HFFc6 (cell line): Measurements from ENCODE around the gene CHST4. TPM values are rescaled to one million over a fixed set of nuclear protein-coding genes. Genes with fewer than 3 reads are reported as not detected.

Source experiments
- DNase-seq: peaks from one replicate; pipeline ENCODE4 v3.0.0-alpha.2; 2018
- H3K27ac Mint-ChIP-seq: 2 replicates; pipeline ENCODE4 v1.8.0; 2020; ENCODE audit warnings: mild to moderate bottlenecking, mixed read lengths
- H3K27me3 Mint-ChIP-seq: 2 replicates; pipeline ENCODE4 v1.8.0; 2021; ENCODE audit warnings: mild to moderate bottlenecking, moderate library complexity, mixed read lengths; ENCODE audit not compliant: insufficient read depth
- H3K36me3 Mint-ChIP-seq: 2 replicates; pipeline ENCODE4 v1.8.0; 2021; ENCODE audit warnings: low read depth, mixed read lengths
- H3K4me1 Mint-ChIP-seq: 2 replicates; pipeline ENCODE4 v1.8.0; 2020; ENCODE audit warnings: low read depth, mixed read lengths
- H3K4me3 Mint-ChIP-seq: 2 replicates; pipeline ENCODE4 v1.8.0; 2020; ENCODE audit warnings: mild to moderate bottlenecking, moderate library complexity, mixed read lengths
- H3K9me3 Mint-ChIP-seq: 2 replicates; pipeline ENCODE4 v1.8.0; 2020; ENCODE audit warnings: mild to moderate bottlenecking, mixed read lengths
- CTCF ChIP-seq: fragments of 200-600 bp; sonication (generic); IDR thresholded peaks from 2 replicates; pipeline ENCODE4 v1.5.0; 2021; ENCODE audit warnings: antibody characterized with exemption, mild to moderate bottlenecking
- total RNA-seq, 6 experiments: library from RNA; stranded (reverse); fragmentation: NEBNext Ultra II Directional; extraction: Animal tissue kit (Norgen Biotek cat#: 25700); gene quantifications; 2 replicates in 1 of 6; 3 replicates in 5 of 6; pipeline ENCODE4 v1.2.3, GENCODE V29; 2021

The CHST4 gene
- total RNA-seq, 6 experiments from 2014 or later: not detected

DNA sequence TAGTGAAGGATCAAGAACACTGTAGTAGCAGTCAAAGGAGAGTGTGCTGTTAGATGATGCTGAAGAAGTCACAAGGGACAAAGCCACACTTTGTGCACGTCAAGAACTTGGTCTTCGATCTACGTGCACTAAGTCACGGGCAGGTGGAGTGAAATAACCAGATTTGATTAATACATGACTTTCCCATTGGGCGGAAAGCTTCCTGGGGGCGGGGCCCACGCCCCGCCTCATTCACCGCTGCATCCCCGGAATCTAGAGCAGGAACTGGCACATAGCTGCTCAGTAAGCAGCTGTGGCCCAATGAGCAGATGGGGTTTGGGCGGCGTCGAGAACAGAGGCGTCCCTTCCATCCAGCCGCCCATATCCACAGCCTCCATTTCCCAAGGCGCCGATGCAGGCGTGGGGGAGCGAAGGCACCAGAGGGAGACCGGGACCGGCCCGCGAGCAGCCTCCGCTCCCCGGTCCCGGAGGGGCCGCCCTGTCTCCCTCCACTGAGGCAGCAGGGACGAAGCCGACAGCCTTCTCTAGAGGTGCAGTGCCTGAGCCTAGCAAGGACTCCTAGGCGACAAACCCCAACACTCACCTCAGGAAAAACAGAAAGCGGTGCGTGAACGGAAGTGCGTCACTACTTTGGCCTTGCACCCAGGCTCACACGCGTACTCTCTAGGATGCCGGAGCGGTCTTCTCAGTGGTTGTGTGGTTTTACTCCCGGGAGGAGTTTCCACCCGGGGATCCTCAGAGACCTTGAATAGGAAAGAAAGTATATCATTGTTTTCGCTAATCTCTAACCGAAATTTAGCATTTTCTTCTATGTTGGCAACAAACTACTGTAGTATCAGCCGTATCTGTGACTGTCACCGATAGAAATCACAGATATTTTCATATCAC lies 42.0 kb upstream of the CHST4 start:
- DNase-seq: peak; percentile 89
- H3K27me3 Mint-ChIP-seq: peaks cover 9% of the 10 kb centered on the region; the same call in 1 of the 2 replicates
- peaks cover 25% of the 10 kb centered on the region for H3K4me1 Mint-ChIP-seq
- H3K27ac Mint-ChIP-seq: peak overlapping the region; percentile 91
- peak overlapping the region; percentile 87 for H3K4me3 Mint-ChIP-seq
- TF ChIP-seq CTCF: no peak
- H3K36me3 Mint-ChIP-seq: peaks cover 4% of the 10 kb centered on the region; the same call in 1 of the 2 replicates
- no peaks in the 10 kb centered on the region for H3K9me3 Mint-ChIP-seq

DNA sequence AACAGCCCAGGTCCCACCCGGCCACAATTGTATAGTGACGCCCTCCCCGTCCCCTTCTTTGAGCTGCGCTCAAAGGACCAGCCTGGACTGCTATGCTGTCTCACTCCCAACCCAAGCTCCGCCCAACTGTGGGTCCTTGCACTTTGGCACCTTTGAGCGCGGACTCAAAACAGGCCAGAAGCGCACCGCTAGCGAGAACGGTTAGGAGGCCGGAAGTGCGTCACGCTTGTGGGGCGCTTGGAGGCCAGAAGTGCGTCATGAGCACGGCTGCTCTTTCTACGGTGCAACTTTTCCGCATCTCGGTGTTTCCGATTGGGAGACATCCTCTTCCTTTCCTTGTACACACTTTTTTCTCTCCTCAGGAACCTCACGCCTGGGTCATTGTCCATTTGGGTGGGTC lies 37.1 kb upstream of the CHST4 start, which contains the start of gene ZNF19:
Gene ZNF19, minus strand, starts transcription at position 203 of the 400 bp plus-strand sequence. CDS start 7,210 bp downstream, outside the sequence.
- no peaks in the 10 kb centered on the region for H3K36me3 Mint-ChIP-seq
- no peaks in the 10 kb centered on the region for H3K9me3 Mint-ChIP-seq
- TF ChIP-seq CTCF: no peak
- H3K27me3 Mint-ChIP-seq: peaks cover 9% of the 10 kb centered on the region; the same call in 1 of the 2 replicates
- H3K4me1 Mint-ChIP-seq: peaks cover 12% of the 10 kb centered on the region
- no peak within 1 kb of the TSS for H3K4me3 Mint-ChIP-seq
- DNase-seq: no peak
- no peak within 1 kb of the TSS for H3K27ac Mint-ChIP-seq

DNA sequence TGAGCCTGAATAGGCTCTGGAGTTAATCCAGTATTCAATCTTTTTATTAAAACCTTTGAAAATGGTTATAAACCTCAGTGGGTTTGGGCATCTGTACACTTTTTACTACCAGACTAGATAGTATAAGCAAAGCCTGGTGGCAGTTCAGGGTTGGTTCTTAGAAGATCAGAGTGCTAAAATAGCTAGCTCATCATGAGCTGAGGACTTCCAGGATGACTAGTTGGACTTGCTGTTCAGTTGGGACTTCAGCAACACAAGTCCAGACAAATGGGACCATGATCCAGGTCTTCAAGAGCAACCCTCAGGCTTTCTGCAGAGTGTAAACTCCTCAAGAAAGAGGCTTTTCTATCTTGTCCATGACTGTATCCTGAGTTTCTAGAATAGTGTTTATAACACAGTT lies 35.9 kb upstream of the CHST4 start:
- no peaks in the 10 kb centered on the region for H3K36me3 Mint-ChIP-seq
- H3K4me1 Mint-ChIP-seq: peaks cover 6% of the 10 kb centered on the region; the same call in 1 of the 2 replicates
- peaks cover 9% of the 10 kb centered on the region; the same call in 1 of the 2 replicates for H3K27me3 Mint-ChIP-seq
- no peak for DNase-seq
- H3K27ac Mint-ChIP-seq: no peak overlapping the region
- no peak overlapping the region for H3K4me3 Mint-ChIP-seq
- no peaks in the 10 kb centered on the region for H3K9me3 Mint-ChIP-seq
- TF ChIP-seq CTCF: no peak

DNA sequence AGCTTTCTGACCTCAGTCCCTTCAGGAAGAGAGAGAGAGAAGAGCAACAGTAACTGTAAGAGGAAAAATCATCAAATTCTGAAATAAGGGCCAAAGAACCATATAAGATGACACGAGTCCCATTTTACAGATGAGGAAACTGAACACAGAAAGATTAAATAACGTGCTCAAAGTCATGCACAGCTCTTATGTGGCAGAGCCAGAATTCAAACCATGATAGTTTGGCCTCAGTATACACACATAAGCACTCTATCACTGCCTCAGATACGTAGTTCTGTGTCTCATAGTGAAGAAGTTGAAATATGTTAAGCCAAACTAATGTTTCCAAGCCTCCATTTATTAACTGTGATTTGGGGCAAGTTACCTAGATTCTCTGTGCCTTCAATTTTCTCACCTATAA lies 35.2 kb upstream of the CHST4 start:
- no peak for DNase-seq
- Mint-ChIP-seq H3K4me1 (peaks cover 6% of the 10 kb centered on the region; the same call in 1 of the 2 replicates), H3K27me3 (peaks cover 10% of the 10 kb centered on the region; the same call in 1 of the 2 replicates), H3K9me3 (no peaks in the 10 kb centered on the region), H3K27ac (no peak overlapping the region), H3K36me3 (no peaks in the 10 kb centered on the region), H3K4me3 (no peak overlapping the region)
- TF ChIP-seq CTCF: no peak

DNA sequence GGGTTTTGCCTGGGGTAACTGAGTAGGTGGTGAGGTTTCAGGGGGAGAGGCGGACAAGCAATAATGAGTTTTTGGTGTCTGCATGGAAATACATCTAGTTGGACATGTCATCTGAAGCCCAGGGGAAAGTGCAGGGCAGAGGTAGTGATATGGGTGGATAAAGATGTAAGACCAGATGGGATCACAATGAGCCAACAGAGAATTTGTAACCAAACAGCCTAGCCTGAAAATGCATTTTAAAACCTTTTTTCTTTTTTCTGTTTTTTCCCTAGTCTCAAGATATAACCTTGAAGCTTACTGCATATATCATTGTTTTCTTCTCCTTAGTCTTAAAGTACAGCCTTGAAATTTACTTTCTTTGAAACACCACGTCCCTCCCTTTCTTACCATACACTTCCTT lies 33.4 kb upstream of the CHST4 start:
- peaks cover 6% of the 10 kb centered on the region; the same call in 1 of the 2 replicates for H3K4me1 Mint-ChIP-seq
- H3K4me3 Mint-ChIP-seq: no peak overlapping the region
- no peak for DNase-seq
- peaks cover 12% of the 10 kb centered on the region for H3K27me3 Mint-ChIP-seq
- H3K36me3 Mint-ChIP-seq: no peaks in the 10 kb centered on the region
- no peak overlapping the region for H3K27ac Mint-ChIP-seq
- TF ChIP-seq CTCF: no peak
- no peaks in the 10 kb centered on the region for H3K9me3 Mint-ChIP-seq
